ENCODE results near the gene GTF2F2.

The GTF2F2 gene

GRCh38 chr13:45100573-45101262 is 19.6 kb upstream of the GTF2F2 start:
- no peak overlapping the region for H3K23ac ChIP-seq (ENCODE audit: low read depth, low read length, poor library complexity)
- H3K4ac ChIP-seq (ENCODE audit: low read length), result no peak overlapping the region
- H3K4me1 ChIP-seq (ENCODE audit: control insufficient read depth in 2 of 2, insufficient read depth in 1 of 2, low read depth in 1 of 2, low read length in 2 of 2), result peaks cover 10 to 21% of the 10 kb centered on the region in 2 donors
- DNase-seq (ENCODE audit: low spot score), result no peak
- H3K36me3 ChIP-seq (replicated peaks in 1 of 2; ENCODE audit: control insufficient read depth in 2 of 2, insufficient read depth in 2 of 2, low read length in 2 of 2), result no peaks in the 10 kb centered on the region
- no peak overlapping the region for H3K14ac ChIP-seq (ENCODE audit: low read length)
- H3K18ac ChIP-seq (ENCODE audit: low read length), result peak overlapping the region; percentile 73
- H2AFZ ChIP-seq (ENCODE audit: low read length), result peak overlapping the region; percentile 39
- H2BK120ac ChIP-seq (ENCODE audit: low read depth, low read length), result no peak overlapping the region
- H3K27ac ChIP-seq (replicated peaks; ENCODE audit: low read length), result peak overlapping the region; percentile 87
- H3K4me2 ChIP-seq (ENCODE audit: insufficient read depth, low read length, poor library complexity, severe bottlenecking), result no peak overlapping the region
- H3K4me3 ChIP-seq (ENCODE audit: low read length in 2 of 2), result no peak overlapping the region
- H4K8ac ChIP-seq (ENCODE audit: low read depth, low read length), result no peak overlapping the region
- H2BK12ac ChIP-seq (ENCODE audit: low read length), result no peak overlapping the region
- no peaks in the 10 kb centered on the region for H3K9me3 ChIP-seq (replicated peaks in 1 of 2; ENCODE audit: control insufficient read depth in 2 of 2, insufficient read depth in 1 of 2, low read depth in 1 of 2, low read length in 2 of 2)
- no peak overlapping the region for H3K9ac ChIP-seq (ENCODE audit: low read depth, low read length, poor library complexity)
- H3K27me3 ChIP-seq (ENCODE audit: control insufficient read depth in 3 of 3, insufficient read depth in 3 of 3, low read depth in 1 of 3, low read length in 3 of 3), result no peaks in the 10 kb centered on the region
- H2BK5ac ChIP-seq (ENCODE audit: low read length), result peak overlapping the region; percentile 21
- no peaks in the 10 kb centered on the region for H3K79me1 ChIP-seq (ENCODE audit: low read depth, low read length)
- no peak overlapping the region for H2AK5ac ChIP-seq (ENCODE audit: low read depth, low read length)
- no peak overlapping the region for H2BK15ac ChIP-seq (ENCODE audit: low read length)
- WGBS, 2 donors (ENCODE audit: extremely low coverage in 2 of 2, insufficient read length in 2 of 2, insufficient replicate concordance in 1 of 2), result no CpG with 5 or more reads among the region's 5 CpGs
- H4K91ac ChIP-seq (ENCODE audit: low read depth, low read length, poor library complexity), result no peak overlapping the region

GRCh38 chr13:45101327-45102018 is 18.8 kb upstream of the GTF2F2 start:
- no peak overlapping the region for H3K23ac ChIP-seq (ENCODE audit: low read depth, low read length, poor library complexity)
- peak overlapping the region; percentile 21 for H2BK5ac ChIP-seq (ENCODE audit: low read length)
- H3K36me3 ChIP-seq (replicated peaks in 1 of 2; ENCODE audit: control insufficient read depth in 2 of 2, insufficient read depth in 2 of 2, low read length in 2 of 2), result no peaks in the 10 kb centered on the region
- peak overlapping the region; percentile 87 for H3K27ac ChIP-seq (replicated peaks; ENCODE audit: low read length)
- H3K4me3 ChIP-seq (ENCODE audit: low read length in 2 of 2), result no peak overlapping the region
- H3K27me3 ChIP-seq (ENCODE audit: control insufficient read depth in 3 of 3, insufficient read depth in 3 of 3, low read depth in 1 of 3, low read length in 3 of 3), result no peaks in the 10 kb centered on the region
- H3K79me1 ChIP-seq (ENCODE audit: low read depth, low read length), result no peaks in the 10 kb centered on the region
- H2AFZ ChIP-seq (ENCODE audit: low read length), result peak overlapping the region; percentile 81
- H3K18ac ChIP-seq (ENCODE audit: low read length), result peak overlapping the region; percentile 73
- no peak overlapping the region for H3K14ac ChIP-seq (ENCODE audit: low read length)
- no peak overlapping the region for H2BK12ac ChIP-seq (ENCODE audit: low read length)
- H3K9me3 ChIP-seq (replicated peaks in 1 of 2; ENCODE audit: control insufficient read depth in 2 of 2, insufficient read depth in 1 of 2, low read depth in 1 of 2, low read length in 2 of 2), result no peaks in the 10 kb centered on the region
- no peak overlapping the region for H4K91ac ChIP-seq (ENCODE audit: low read depth, low read length, poor library complexity)
- H2BK15ac ChIP-seq (ENCODE audit: low read length), result no peak overlapping the region
- no peak overlapping the region for H3K4ac ChIP-seq (ENCODE audit: low read length)
- peaks cover 12 to 21% of the 10 kb centered on the region in 2 donors for H3K4me1 ChIP-seq (ENCODE audit: control insufficient read depth in 2 of 2, insufficient read depth in 1 of 2, low read depth in 1 of 2, low read length in 2 of 2)
- no peak overlapping the region for H2AK5ac ChIP-seq (ENCODE audit: low read depth, low read length)
- H3K4me2 ChIP-seq (ENCODE audit: insufficient read depth, low read length, poor library complexity, severe bottlenecking), result peak overlapping the region; percentile 50
- no peak overlapping the region for H4K8ac ChIP-seq (ENCODE audit: low read depth, low read length)
- no CpG with 5 or more reads among the region's 10 CpGs for WGBS, 2 donors (ENCODE audit: extremely low coverage in 2 of 2, insufficient read length in 2 of 2, insufficient replicate concordance in 1 of 2)
- no peak overlapping the region for H2BK120ac ChIP-seq (ENCODE audit: low read depth, low read length)
- no peak overlapping the region for H3K9ac ChIP-seq (ENCODE audit: low read depth, low read length, poor library complexity)
- DNase-seq (ENCODE audit: low spot score), result peak; percentile 54

GRCh38 chr13:45102136-45102507 is 18.2 kb upstream of the GTF2F2 start:
- peaks cover 12 to 21% of the 10 kb centered on the region in 2 donors for H3K4me1 ChIP-seq (ENCODE audit: control insufficient read depth in 2 of 2, insufficient read depth in 1 of 2, low read depth in 1 of 2, low read length in 2 of 2)
- H3K4me2 ChIP-seq (ENCODE audit: insufficient read depth, low read length, poor library complexity, severe bottlenecking), result peak overlapping the region; percentile 50
- peak overlapping the region in 1 of 2 donors; percentile 18 for H3K4me3 ChIP-seq (ENCODE audit: low read length in 2 of 2)
- DNase-seq (ENCODE audit: low spot score), result no peak
- H2BK12ac ChIP-seq (ENCODE audit: low read length), result no peak overlapping the region
- H3K9me3 ChIP-seq (replicated peaks in 1 of 2; ENCODE audit: control insufficient read depth in 2 of 2, insufficient read depth in 1 of 2, low read depth in 1 of 2, low read length in 2 of 2), result no peaks in the 10 kb centered on the region
- H2BK120ac ChIP-seq (ENCODE audit: low read depth, low read length), result no peak overlapping the region
- no peak overlapping the region for H4K91ac ChIP-seq (ENCODE audit: low read depth, low read length, poor library complexity)
- no CpG with 5 or more reads among the region's 6 CpGs for WGBS, 2 donors (ENCODE audit: extremely low coverage in 2 of 2, insufficient read length in 2 of 2, insufficient replicate concordance in 1 of 2)
- peak overlapping the region; percentile 97 for H3K27ac ChIP-seq (replicated peaks; ENCODE audit: low read length)
- H2BK5ac ChIP-seq (ENCODE audit: low read length), result no peak overlapping the region
- no peak overlapping the region for H3K14ac ChIP-seq (ENCODE audit: low read length)
- no peak overlapping the region for H3K4ac ChIP-seq (ENCODE audit: low read length)
- no peak overlapping the region for H4K8ac ChIP-seq (ENCODE audit: low read depth, low read length)
- no peaks in the 10 kb centered on the region for H3K79me1 ChIP-seq (ENCODE audit: low read depth, low read length)
- no peak overlapping the region for H3K9ac ChIP-seq (ENCODE audit: low read depth, low read length, poor library complexity)
- H3K18ac ChIP-seq (ENCODE audit: low read length), result no peak overlapping the region
- H3K27me3 ChIP-seq (ENCODE audit: control insufficient read depth in 3 of 3, insufficient read depth in 3 of 3, low read depth in 1 of 3, low read length in 3 of 3), result no peaks in the 10 kb centered on the region
- H2AFZ ChIP-seq (ENCODE audit: low read length), result peak overlapping the region; percentile 81
- H2BK15ac ChIP-seq (ENCODE audit: low read length), result no peak overlapping the region
- H2AK5ac ChIP-seq (ENCODE audit: low read depth, low read length), result no peak overlapping the region
- no peak overlapping the region for H3K23ac ChIP-seq (ENCODE audit: low read depth, low read length, poor library complexity)
- no peaks in the 10 kb centered on the region for H3K36me3 ChIP-seq (replicated peaks in 1 of 2; ENCODE audit: control insufficient read depth in 2 of 2, insufficient read depth in 2 of 2, low read length in 2 of 2)

GRCh38 chr13:45103449-45103848 is 16.9 kb upstream of the GTF2F2 start:
- H2AK5ac ChIP-seq (ENCODE audit: low read depth, low read length), result no peak overlapping the region
- H3K14ac ChIP-seq (ENCODE audit: low read length), result no peak overlapping the region
- no peak overlapping the region for H3K4me2 ChIP-seq (ENCODE audit: insufficient read depth, low read length, poor library complexity, severe bottlenecking)
- peak overlapping the region; percentile 58 for H2AFZ ChIP-seq (ENCODE audit: low read length)
- H3K9ac ChIP-seq (ENCODE audit: low read depth, low read length, poor library complexity), result no peak overlapping the region
- no peak overlapping the region for H4K91ac ChIP-seq (ENCODE audit: low read depth, low read length, poor library complexity)
- no peak overlapping the region for H2BK12ac ChIP-seq (ENCODE audit: low read length)
- no peak overlapping the region for H2BK15ac ChIP-seq (ENCODE audit: low read length)
- no peak overlapping the region for H2BK120ac ChIP-seq (ENCODE audit: low read depth, low read length)
- H2BK5ac ChIP-seq (ENCODE audit: low read length), result no peak overlapping the region
- no peak overlapping the region for H3K4ac ChIP-seq (ENCODE audit: low read length)
- no peak overlapping the region for H3K18ac ChIP-seq (ENCODE audit: low read length)
- peaks cover 12 to 21% of the 10 kb centered on the region in 2 donors for H3K4me1 ChIP-seq (ENCODE audit: control insufficient read depth in 2 of 2, insufficient read depth in 1 of 2, low read depth in 1 of 2, low read length in 2 of 2)
- no peaks in the 10 kb centered on the region for H3K9me3 ChIP-seq (replicated peaks in 1 of 2; ENCODE audit: control insufficient read depth in 2 of 2, insufficient read depth in 1 of 2, low read depth in 1 of 2, low read length in 2 of 2)
- H4K8ac ChIP-seq (ENCODE audit: low read depth, low read length), result no peak overlapping the region
- H3K27ac ChIP-seq (replicated peaks; ENCODE audit: low read length), result peak overlapping the region; percentile 83
- DNase-seq (ENCODE audit: low spot score), result no peak
- no peak overlapping the region for H3K4me3 ChIP-seq (ENCODE audit: low read length in 2 of 2)
- H3K36me3 ChIP-seq (replicated peaks in 1 of 2; ENCODE audit: control insufficient read depth in 2 of 2, insufficient read depth in 2 of 2, low read length in 2 of 2), result no peaks in the 10 kb centered on the region
- no peak overlapping the region for H3K23ac ChIP-seq (ENCODE audit: low read depth, low read length, poor library complexity)
- no CpG with 5 or more reads among the region's 2 CpGs for WGBS, 2 donors (ENCODE audit: extremely low coverage in 2 of 2, insufficient read length in 2 of 2, insufficient replicate concordance in 1 of 2)
- no peaks in the 10 kb centered on the region for H3K27me3 ChIP-seq (ENCODE audit: control insufficient read depth in 3 of 3, insufficient read depth in 3 of 3, low read depth in 1 of 3, low read length in 3 of 3)
- H3K79me1 ChIP-seq (ENCODE audit: low read depth, low read length), result no peaks in the 10 kb centered on the region
